Upper lobe of left lung (tissue), 6 donors: Measurements from ENCODE around the gene KIF6. TPM values are rescaled to one million over a fixed set of nuclear protein-coding genes. Genes with fewer than 3 reads are reported as not detected.

Experiments
- ATAC-seq, 2 donors: fragments of 200-7000 bp; cut with Tn5 transposase; one replicate each; pipeline ENCODE4 v1.9.1; 2022; ENCODE audit warnings: mild to moderate bottlenecking in 2 of 2, moderate library complexity in 2 of 2; ENCODE audit not compliant: low FRiP score in 2 of 2
- DNase-seq, 2 donors: peaks; one replicate each; pipeline ENCODE4 v3.0.0-alpha.2; 2019 to 2020
- H3K27ac ChIP-seq, 4 donors: fragments of 200-600 bp; sonication (generic); one replicate each; pipeline ENCODE4 v1.5.1; 2016 to 2019
- H3K27me3 ChIP-seq, 4 donors: fragments of 200-600 bp; sonication (generic); one replicate each; pipeline ENCODE4 v1.5.1; 2017 to 2019
- H3K36me3 ChIP-seq, 4 donors: fragments of 200-600 bp; sonication (generic); one replicate each; pipeline ENCODE4 v1.5.1; 2016 to 2019
- H3K4me1 ChIP-seq, 4 donors: fragments of 200-600 bp; sonication (generic); one replicate each; pipeline ENCODE4 v1.5.1; 2018 to 2019
- H3K4me3 ChIP-seq, 4 donors: fragments of 200-600 bp; sonication (generic); one replicate each; pipeline ENCODE4 v1.5.1; 2017 to 2019; ENCODE audit warnings: mild to moderate bottlenecking in 2 of 4, moderate library complexity in 1 of 4
- H3K9me3 ChIP-seq, 4 donors: fragments of 200-600 bp; sonication (generic); one replicate each; pipeline ENCODE4 v1.5.1; 2018 to 2019
- EP300 ChIP-seq, 4 donors: sonication (generic); formaldehyde crosslinking; IDR thresholded peaks; one replicate each; pipeline ENCODE4 v1.5.1; 2017; ENCODE audit warnings: antibody characterized with exemption in 4 of 4, control low read depth in 2 of 4
- POLR2A ChIP-seq, 4 donors: fragments of 450-650 bp; IDR thresholded peaks; one replicate each; pipeline ENCODE4 v1.5.1; 2016 to 2017; ENCODE audit warnings: antibody characterized with exemption in 4 of 4, mild to moderate bottlenecking in 2 of 4
- POLR2AphosphoS5 ChIP-seq, 2 donors: sonication (generic); formaldehyde crosslinking; IDR thresholded peaks; one replicate each; pipeline ENCODE4 v1.5.1; 2017; ENCODE audit warnings: antibody characterized with exemption in 2 of 2
- WGBS, 2 donors: methylation state at CpG; one replicate each; pipeline ENCODE4 v1.1.5; 2017 to 2018; 5-methylcytosine and 5-hydroxymethylcytosine counted together
- total RNA-seq, 6 donors: library from RNA; depleted of rRNA in 4 of 6; stranded (reverse); fragments of >200 nt in 4 of 6; gene quantifications; one replicate each; pipeline versions ENCODE4 v1.1.0 to v1.2.1, GENCODE V29; 2016 to 2021
- TF ChIP-seq, protein P1 (sequence below), 6 experiments: fragments of 450-650 bp in 4 of 6; fragments of 200-600 bp in 2 of 6; sonication (generic) in 2 of 6; IDR thresholded peaks; one replicate each; pipeline ENCODE4 v1.5.1; 2016 to 2019; ENCODE audit warnings: antibody characterized with exemption in 6 of 6
- donor health status: DM: no; HTN: no; CAD: no; lungs with moderate emphysema.
- donor health status: DM: no; HTN: yes; CAD: no; lungs with severe emphysema.

Gene KIF6
- total RNA-seq, 6 donors from 2014 or later: 0.55 to 7.9 (median 1.5) TPM

- TF ChIP-seq EP300 (IDR thresholded peaks at IDR 0.05): no peak
- no peak for TF ChIP-seq POLR2A (IDR thresholded peaks at IDR 0.05)
- TF ChIP-seq, protein P1, sequence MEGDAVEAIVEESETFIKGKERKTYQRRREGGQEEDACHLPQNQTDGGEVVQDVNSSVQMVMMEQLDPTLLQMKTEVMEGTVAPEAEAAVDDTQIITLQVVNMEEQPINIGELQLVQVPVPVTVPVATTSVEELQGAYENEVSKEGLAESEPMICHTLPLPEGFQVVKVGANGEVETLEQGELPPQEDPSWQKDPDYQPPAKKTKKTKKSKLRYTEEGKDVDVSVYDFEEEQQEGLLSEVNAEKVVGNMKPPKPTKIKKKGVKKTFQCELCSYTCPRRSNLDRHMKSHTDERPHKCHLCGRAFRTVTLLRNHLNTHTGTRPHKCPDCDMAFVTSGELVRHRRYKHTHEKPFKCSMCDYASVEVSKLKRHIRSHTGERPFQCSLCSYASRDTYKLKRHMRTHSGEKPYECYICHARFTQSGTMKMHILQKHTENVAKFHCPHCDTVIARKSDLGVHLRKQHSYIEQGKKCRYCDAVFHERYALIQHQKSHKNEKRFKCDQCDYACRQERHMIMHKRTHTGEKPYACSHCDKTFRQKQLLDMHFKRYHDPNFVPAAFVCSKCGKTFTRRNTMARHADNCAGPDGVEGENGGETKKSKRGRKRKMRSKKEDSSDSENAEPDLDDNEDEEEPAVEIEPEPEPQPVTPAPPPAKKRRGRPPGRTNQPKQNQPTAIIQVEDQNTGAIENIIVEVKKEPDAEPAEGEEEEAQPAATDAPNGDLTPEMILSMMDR (IDR thresholded peaks at IDR 0.05): no peak
- WGBS, 2 donors: 71 to 74% methylated on average over 5 of the region's 5 CpGs
Measured at GRCh38 chr6:39378960-39379425, 346.2 kb downstream of the KIF6 start.

GRCh38 chr6:39378175-39378959 is 346.8 kb downstream of the KIF6 start:
- Histone ChIP-seq H3K4me1 (peaks cover 0 to 8% (median 3%) of the 10 kb centered on the region in 4 donors), H3K4me3 (no peak overlapping the region), H3K27ac (no peak overlapping the region), H3K36me3 (no peaks in the 10 kb centered on the region), H3K9me3 (no peaks in the 10 kb centered on the region), H3K27me3 (no peaks in the 10 kb centered on the region)
- ATAC-seq (peak in 1 of 2 donors; percentile 62), DNase-seq (no peak)
- TF ChIP-seq, protein P1 (IDR thresholded peaks at IDR 0.05): no peak
- no peak for TF ChIP-seq POLR2A (IDR thresholded peaks at IDR 0.05)
- TF ChIP-seq POLR2AphosphoS5 (IDR thresholded peaks at IDR 0.05): no peak
- no peak for TF ChIP-seq EP300 (IDR thresholded peaks at IDR 0.05)
- WGBS, 2 donors: 72 to 74% methylated on average over 10 of the region's 10 CpGs

More at GRCh38 chr6:39378960-39379425, 346.2 kb downstream of the KIF6 start:
- no peak for DNase-seq
- ATAC-seq: no peak
- Histone ChIP-seq H3K4me3 (no peak overlapping the region), H3K27ac (no peak overlapping the region), H3K27me3 (no peaks in the 10 kb centered on the region), H3K4me1 (peaks cover 0 to 8% (median 3%) of the 10 kb centered on the region in 4 donors), H3K9me3 (no peaks in the 10 kb centered on the region), H3K36me3 (no peaks in the 10 kb centered on the region)

DNA sequence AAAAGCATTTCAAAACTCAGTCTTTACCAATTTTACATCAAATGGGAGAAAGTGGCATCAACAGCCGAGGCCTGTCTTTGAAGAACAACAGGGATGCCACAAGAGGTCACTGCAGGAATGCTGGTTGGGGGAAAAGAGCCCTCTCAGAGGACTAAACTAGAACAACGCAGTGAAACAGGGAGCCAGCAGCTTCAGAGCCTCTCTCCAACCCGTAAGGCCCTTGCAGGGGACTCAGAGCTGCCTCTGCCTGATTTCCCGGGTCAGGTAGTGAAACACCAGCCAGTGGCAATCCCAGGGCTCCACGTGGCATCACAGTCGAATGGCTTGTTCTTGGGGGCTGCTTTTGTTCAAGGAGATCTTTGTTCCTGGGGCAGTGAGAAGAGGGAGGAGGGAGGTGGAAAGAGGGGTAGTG is 347.7 kb downstream of the KIF6 start:
- H3K27ac ChIP-seq: no peak overlapping the region
- no peaks in the 10 kb centered on the region for H3K36me3 ChIP-seq
- DNase-seq (peak in 1 of 2 donors; percentile 52), ATAC-seq (peak; percentile 79 to 88)
- H3K4me3 ChIP-seq: no peak overlapping the region
- peaks cover 0 to 8% (median 3%) of the 10 kb centered on the region in 4 donors for H3K4me1 ChIP-seq
- TF ChIP-seq POLR2A (IDR thresholded peaks at IDR 0.05): no peak
- TF ChIP-seq, protein P1 (IDR thresholded peaks at IDR 0.05): peak in 5 of 6 experiments; percentile 21 to 65 (median 49)
- 3 to 16% methylated on average over 6 of the region's 6 CpGs for WGBS, 2 donors
- H3K9me3 ChIP-seq: no peaks in the 10 kb centered on the region
- no peaks in the 10 kb centered on the region for H3K27me3 ChIP-seq

DNA sequence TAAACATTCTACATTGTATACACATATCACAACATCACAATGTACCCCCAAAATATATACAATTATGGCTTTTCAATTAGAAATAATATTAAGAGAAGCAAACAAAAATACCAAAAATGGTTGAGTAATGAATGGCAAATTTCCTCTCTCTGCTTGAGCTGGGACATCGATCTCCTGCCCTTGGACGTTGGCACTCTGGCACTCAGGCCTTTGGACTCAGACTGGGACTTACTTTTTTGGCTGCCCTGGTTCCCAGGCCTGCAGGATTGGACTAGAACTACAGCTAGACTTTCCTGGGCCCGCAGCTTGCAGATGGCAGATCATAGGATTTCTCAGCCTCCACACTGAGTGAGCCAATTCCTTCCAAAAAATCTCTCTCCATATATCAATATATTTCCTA is 349.8 kb downstream of the KIF6 start:
- H3K4me1 ChIP-seq: peaks cover 0 to 8% (median 3%) of the 10 kb centered on the region in 4 donors
- H3K27ac ChIP-seq: no peak overlapping the region
- 76 to 79% methylated on average over 3 of the region's 3 CpGs for WGBS, 2 donors
- H3K4me3 ChIP-seq: no peak overlapping the region
- no peaks in the 10 kb centered on the region for H3K9me3 ChIP-seq
- DNase-seq (no peak), ATAC-seq (no peak)
- H3K36me3 ChIP-seq: no peaks in the 10 kb centered on the region
- TF ChIP-seq POLR2A (IDR thresholded peaks at IDR 0.05) (no peak), EP300 (IDR thresholded peaks at IDR 0.05) (no peak), POLR2AphosphoS5 (IDR thresholded peaks at IDR 0.05) (no peak)
- TF ChIP-seq, protein P1 (IDR thresholded peaks at IDR 0.05): no peak
- H3K27me3 ChIP-seq: no peaks in the 10 kb centered on the region
